Measurements from ENCODE around the gene MCOLN1. TPM values are rescaled to one million over a fixed set of nuclear protein-coding genes. Genes with fewer than 3 reads are reported as not detected.

MCOLN1 gene
- total RNA-seq, 1 experiment from 2014 or later, result 15.7 TPM

DNA sequence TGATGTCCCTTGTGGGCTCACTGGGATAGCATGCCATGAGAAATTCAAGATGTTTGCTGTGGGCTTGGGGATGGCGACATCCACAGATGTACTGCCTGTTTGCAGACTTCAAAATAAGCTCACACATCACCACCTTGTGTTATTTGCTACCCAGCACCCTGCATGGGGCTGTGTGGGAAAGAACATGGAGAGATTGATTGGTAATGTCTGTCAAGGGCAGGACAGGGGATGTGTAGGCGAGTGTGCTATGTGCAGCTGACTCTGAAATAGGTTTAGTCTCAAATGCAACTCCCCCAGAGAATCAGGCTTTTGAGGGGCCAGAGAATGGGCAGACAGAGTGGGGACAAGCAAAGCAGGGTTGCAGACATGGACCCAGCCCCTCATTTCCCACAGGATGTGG is 37.8 kb downstream of the MCOLN1 start:
- H4K5ac ChIP-seq (ENCODE audit: insufficient read length, low read depth, low read length), result no peak overlapping the region
- H2BK12ac ChIP-seq (ENCODE audit: insufficient read length, low read depth, low read length), result no peak overlapping the region
- no peaks in the 10 kb centered on the region; a peak in 1 of 5 replicates for H3K9me3 Mint-ChIP-seq
- no peak overlapping the region for H3K4ac ChIP-seq (ENCODE audit: low read depth, low read length)
- H3K9ac ChIP-seq (ENCODE audit: extremely low read depth, insufficient read length, low read length), result no peak overlapping the region
- peaks cover 1% of the 10 kb centered on the region; the same call in 1 of the 2 replicates for H3K27me3 Mint-ChIP-seq (ENCODE audit: low read depth)
- H2AK5ac ChIP-seq (ENCODE audit: insufficient read length, low read length), result no peak overlapping the region
- H3K36me3 Mint-ChIP-seq (ENCODE audit: insufficient read depth in 1 of 3, low read depth in 3 of 3), result peaks cover 17 to 47% (median 32%) of the 10 kb centered on the region in 3 experiments; a peak in 6 of 7 replicates
- H3K23me2 ChIP-seq (ENCODE audit: insufficient read length, low read depth, low read length, poor library complexity, severe bottlenecking), result no peaks in the 10 kb centered on the region
- H4K91ac ChIP-seq (ENCODE audit: insufficient read length, low read depth, low read length), result no peak overlapping the region
- no peaks in the 10 kb centered on the region for H3K79me1 ChIP-seq (ENCODE audit: insufficient read depth, low read depth, low read length, poor library complexity, severe bottlenecking)
- H3K79me2 ChIP-seq (ENCODE audit: insufficient read depth, low read length), result no peaks in the 10 kb centered on the region
- H3K4me1 ChIP-seq (ENCODE audit: insufficient read depth, low read length), result peaks cover 2% of the 10 kb centered on the region; the same call in 1 of the 2 replicates
- no peak overlapping the region for H3K23ac ChIP-seq (ENCODE audit: insufficient read length, low read depth, low read length)
- no peak overlapping the region for H3T11ph ChIP-seq (ENCODE audit: low read length)
- no CpG with 5 or more reads among the region's 2 CpGs for WGBS (ENCODE audit: extremely low coverage, insufficient read length, low lambda C conversion rate)
- no peak for TF ChIP-seq CTCF (conservative IDR thresholded peaks at IDR 0.05)
- H3K27ac Mint-ChIP-seq, result no peak overlapping the region
- no peak overlapping the region for H3K14ac ChIP-seq (ENCODE audit: insufficient read depth, low read length)
- H3K4me3 Mint-ChIP-seq, result no peak overlapping the region
- no peaks in the 10 kb centered on the region for H4K20me1 ChIP-seq (ENCODE audit: control insufficient read depth, insufficient read depth, insufficient read length)
- H3K4me1 Mint-ChIP-seq, result peaks cover 0 to 2% of the 10 kb centered on the region in 2 experiments; a peak in 1 of 4 replicates
- no peak overlapping the region for H3K4me2 ChIP-seq (ENCODE audit: insufficient read depth, insufficient read length, low read length)
- H3K56ac ChIP-seq (ENCODE audit: insufficient read length, low read depth, low read length), result no peak overlapping the region
- H3K9me3 ChIP-seq (ENCODE audit: control insufficient read depth, low read depth, low read length), result no peaks in the 10 kb centered on the region
- no peak overlapping the region for H3K27ac ChIP-seq (ENCODE audit: insufficient read length, low read depth, low read length)
- no peak overlapping the region for H4K8ac ChIP-seq (replicated peaks; ENCODE audit: insufficient read length, low read depth, low read length)
- H3K27me3 ChIP-seq (ENCODE audit: insufficient read depth, low read length), result no peaks in the 10 kb centered on the region
- no peak overlapping the region for H2BK20ac ChIP-seq (ENCODE audit: low read depth, low read length, poor library complexity, severe bottlenecking)
- no peak overlapping the region for H2BK5ac ChIP-seq (ENCODE audit: insufficient read length, low read length)
- H2BK15ac ChIP-seq (ENCODE audit: low read depth, low read length), result no peak overlapping the region
- no peak overlapping the region for H3K18ac ChIP-seq (ENCODE audit: insufficient read length, low read depth, low read length)
- H2BK120ac ChIP-seq (ENCODE audit: low read depth, low read length, poor library complexity, severe bottlenecking), result no peak overlapping the region
- no peak overlapping the region for H2AFZ ChIP-seq (ENCODE audit: low read length)
- DNase-seq, result no peak

All from H9 (cell line).